ENCODE measurements around the gene SPAG16. TPM values are rescaled to one million over a fixed set of nuclear protein-coding genes. Genes with fewer than 3 reads are reported as not detected.

The SPAG16 gene
- total RNA-seq, 1 experiment from 2014 or later = 16.0 TPM

- TF ChIP-seq, protein P1, sequence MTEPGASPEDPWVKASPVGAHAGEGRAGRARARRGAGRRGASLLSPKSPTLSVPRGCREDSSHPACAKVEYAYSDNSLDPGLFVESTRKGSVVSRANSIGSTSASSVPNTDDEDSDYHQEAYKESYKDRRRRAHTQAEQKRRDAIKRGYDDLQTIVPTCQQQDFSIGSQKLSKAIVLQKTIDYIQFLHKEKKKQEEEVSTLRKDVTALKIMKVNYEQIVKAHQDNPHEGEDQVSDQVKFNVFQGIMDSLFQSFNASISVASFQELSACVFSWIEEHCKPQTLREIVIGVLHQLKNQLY (CRISPR knock-in tag; IDR thresholded peaks at IDR 0.05) = no peak
- TF ChIP-seq, protein P2, sequence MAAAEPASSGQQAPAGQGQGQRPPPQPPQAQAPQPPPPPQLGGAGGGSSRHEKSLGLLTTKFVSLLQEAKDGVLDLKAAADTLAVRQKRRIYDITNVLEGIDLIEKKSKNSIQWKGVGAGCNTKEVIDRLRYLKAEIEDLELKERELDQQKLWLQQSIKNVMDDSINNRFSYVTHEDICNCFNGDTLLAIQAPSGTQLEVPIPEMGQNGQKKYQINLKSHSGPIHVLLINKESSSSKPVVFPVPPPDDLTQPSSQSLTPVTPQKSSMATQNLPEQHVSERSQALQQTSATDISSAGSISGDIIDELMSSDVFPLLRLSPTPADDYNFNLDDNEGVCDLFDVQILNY (CRISPR knock-in tag; IDR thresholded peaks at IDR 0.05) = no peak
- TF ChIP-seq RELA (CRISPR knock-in tag; IDR thresholded peaks at IDR 0.05; ENCODE audit: borderline replicate concordance) (no peak), FOXK1 (CRISPR knock-in tag; IDR thresholded peaks at IDR 0.05) (no peak)
Measured at GRCh38 chr2:213627054-213627710, 342.9 kb downstream of the SPAG16 start (continued).

- ChIA-PET POLR2A (no interaction called here), CTCF (no interaction called here)
- Mint-ChIP-seq H3K4me3 (no peak overlapping the region), H3K27me3 (ENCODE audit: low read depth) (no peaks in the 10 kb centered on the region), H3K4me1 (no peaks in the 10 kb centered on the region), H3K9me3 (peaks cover 23% of the 10 kb centered on the region), H3K36me3 (peaks cover 14% of the 10 kb centered on the region), H3K27ac (no peak overlapping the region)
- DNase-seq (ENCODE audit: low spot score) (no peak), ATAC-seq (no peak)
- TF ChIP-seq, protein P3, sequence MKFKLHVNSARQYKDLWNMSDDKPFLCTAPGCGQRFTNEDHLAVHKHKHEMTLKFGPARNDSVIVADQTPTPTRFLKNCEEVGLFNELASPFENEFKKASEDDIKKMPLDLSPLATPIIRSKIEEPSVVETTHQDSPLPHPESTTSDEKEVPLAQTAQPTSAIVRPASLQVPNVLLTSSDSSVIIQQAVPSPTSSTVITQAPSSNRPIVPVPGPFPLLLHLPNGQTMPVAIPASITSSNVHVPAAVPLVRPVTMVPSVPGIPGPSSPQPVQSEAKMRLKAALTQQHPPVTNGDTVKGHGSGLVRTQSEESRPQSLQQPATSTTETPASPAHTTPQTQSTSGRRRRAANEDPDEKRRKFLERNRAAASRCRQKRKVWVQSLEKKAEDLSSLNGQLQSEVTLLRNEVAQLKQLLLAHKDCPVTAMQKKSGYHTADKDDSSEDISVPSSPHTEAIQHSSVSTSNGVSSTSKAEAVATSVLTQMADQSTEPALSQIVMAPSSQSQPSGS (CRISPR knock-in tag; IDR thresholded peaks at IDR 0.05; ENCODE audit: borderline replicate concordance, low read depth) = no peak
- TF ChIP-seq FOXJ3 (CRISPR knock-in tag; IDR thresholded peaks at IDR 0.05; ENCODE audit: borderline replicate concordance) (no peak), ZNF232 (CRISPR knock-in tag; IDR thresholded peaks at IDR 0.05) (no peak), MXD4 (CRISPR knock-in tag; IDR thresholded peaks at IDR 0.05; ENCODE audit: borderline replicate concordance) (no peak), JAZF1 (CRISPR knock-in tag; IDR thresholded peaks at IDR 0.05) (no peak), ZNF263 (CRISPR knock-in tag; IDR thresholded peaks at IDR 0.05; ENCODE audit: low read depth) (no peak), PRRX2 (CRISPR knock-in tag; IDR thresholded peaks at IDR 0.05) (no peak), ARID4B (CRISPR knock-in tag; IDR thresholded peaks at IDR 0.05; ENCODE audit: borderline replicate concordance) (no peak), ZNF416 (CRISPR knock-in tag; IDR thresholded peaks at IDR 0.05) (no peak), ZNF425 (CRISPR knock-in tag; conservative IDR thresholded peaks at IDR 0.05) (no peak), ZNF423 (CRISPR knock-in tag; IDR thresholded peaks at IDR 0.05) (no peak)
- TF ChIP-seq, protein P4, sequence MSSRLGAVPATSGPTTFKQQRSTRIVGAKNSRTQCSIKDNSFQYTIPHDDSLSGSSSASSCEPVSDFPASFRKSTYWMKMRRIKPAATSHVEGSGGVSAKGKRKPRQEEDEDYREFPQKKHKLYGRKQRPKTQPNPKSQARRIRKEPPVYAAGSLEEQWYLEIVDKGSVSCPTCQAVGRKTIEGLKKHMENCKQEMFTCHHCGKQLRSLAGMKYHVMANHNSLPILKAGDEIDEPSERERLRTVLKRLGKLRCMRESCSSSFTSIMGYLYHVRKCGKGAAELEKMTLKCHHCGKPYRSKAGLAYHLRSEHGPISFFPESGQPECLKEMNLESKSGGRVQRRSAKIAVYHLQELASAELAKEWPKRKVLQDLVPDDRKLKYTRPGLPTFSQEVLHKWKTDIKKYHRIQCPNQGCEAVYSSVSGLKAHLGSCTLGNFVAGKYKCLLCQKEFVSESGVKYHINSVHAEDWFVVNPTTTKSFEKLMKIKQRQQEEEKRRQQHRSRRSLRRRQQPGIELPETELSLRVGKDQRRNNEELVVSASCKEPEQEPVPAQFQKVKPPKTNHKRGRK (CRISPR knock-in tag; IDR thresholded peaks at IDR 0.05; ENCODE audit: borderline replicate concordance) = no peak
- TF ChIP-seq, protein P5, sequence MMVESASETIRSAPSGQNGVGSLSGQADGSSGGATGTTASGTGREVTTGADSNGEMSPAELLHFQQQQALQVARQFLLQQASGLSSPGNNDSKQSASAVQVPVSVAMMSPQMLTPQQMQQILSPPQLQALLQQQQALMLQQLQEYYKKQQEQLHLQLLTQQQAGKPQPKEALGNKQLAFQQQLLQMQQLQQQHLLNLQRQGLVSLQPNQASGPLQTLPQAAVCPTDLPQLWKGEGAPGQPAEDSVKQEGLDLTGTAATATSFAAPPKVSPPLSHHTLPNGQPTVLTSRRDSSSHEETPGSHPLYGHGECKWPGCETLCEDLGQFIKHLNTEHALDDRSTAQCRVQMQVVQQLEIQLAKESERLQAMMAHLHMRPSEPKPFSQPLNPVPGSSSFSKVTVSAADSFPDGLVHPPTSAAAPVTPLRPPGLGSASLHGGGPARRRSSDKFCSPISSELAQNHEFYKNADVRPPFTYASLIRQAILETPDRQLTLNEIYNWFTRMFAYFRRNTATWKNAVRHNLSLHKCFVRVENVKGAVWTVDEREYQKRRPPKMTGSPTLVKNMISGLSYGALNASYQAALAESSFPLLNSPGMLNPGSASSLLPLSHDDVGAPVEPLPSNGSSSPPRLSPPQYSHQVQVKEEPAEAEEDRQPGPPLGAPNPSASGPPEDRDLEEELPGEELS (CRISPR knock-in tag; IDR thresholded peaks at IDR 0.05) = no peak
Measured at GRCh38 chr2:213627835-213628460, 343.7 kb downstream of the SPAG16 start.
